HFFc6 (cell line): ENCODE measurements around the gene TPRG1. TPM values are rescaled to one million over a fixed set of nuclear protein-coding genes. Genes with fewer than 3 reads are reported as not detected.

Experiments
- DNase-seq: peaks from one replicate; pipeline ENCODE4 v3.0.0-alpha.2; 2018
- H3K27ac Mint-ChIP-seq: 2 replicates; pipeline ENCODE4 v1.8.0; 2020; ENCODE audit warnings: mild to moderate bottlenecking, mixed read lengths
- H3K27me3 Mint-ChIP-seq: 2 replicates; pipeline ENCODE4 v1.8.0; 2021; ENCODE audit warnings: mild to moderate bottlenecking, moderate library complexity, mixed read lengths; ENCODE audit not compliant: insufficient read depth
- H3K36me3 Mint-ChIP-seq: 2 replicates; pipeline ENCODE4 v1.8.0; 2021; ENCODE audit warnings: low read depth, mixed read lengths
- H3K4me1 Mint-ChIP-seq: 2 replicates; pipeline ENCODE4 v1.8.0; 2020; ENCODE audit warnings: low read depth, mixed read lengths
- H3K4me3 Mint-ChIP-seq: 2 replicates; pipeline ENCODE4 v1.8.0; 2020; ENCODE audit warnings: mild to moderate bottlenecking, moderate library complexity, mixed read lengths
- H3K9me3 Mint-ChIP-seq: 2 replicates; pipeline ENCODE4 v1.8.0; 2020; ENCODE audit warnings: mild to moderate bottlenecking, mixed read lengths
- CTCF ChIP-seq: fragments of 200-600 bp; sonication (generic); IDR thresholded peaks from 2 replicates; pipeline ENCODE4 v1.5.0; 2021; ENCODE audit warnings: antibody characterized with exemption, mild to moderate bottlenecking
- total RNA-seq, 6 experiments: library from RNA; stranded (reverse); fragmentation: NEBNext Ultra II Directional; extraction: Animal tissue kit (Norgen Biotek cat#: 25700); gene quantifications; 2 replicates in 1 of 6; 3 replicates in 5 of 6; pipeline ENCODE4 v1.2.3, GENCODE V29; 2021

Gene TPRG1
- total RNA-seq, 6 experiments from 2014 or later: not detected

GRCh38 chr3:189363590-189364255 is 192.0 kb downstream of the TPRG1 start:
- H3K27me3 Mint-ChIP-seq: peaks cover 4% of the 10 kb centered on the region
- TF ChIP-seq CTCF: no peak
- no peaks in the 10 kb centered on the region for H3K36me3 Mint-ChIP-seq
- no peak overlapping the region for H3K4me3 Mint-ChIP-seq
- no peak overlapping the region for H3K27ac Mint-ChIP-seq
- H3K9me3 Mint-ChIP-seq: no peaks in the 10 kb centered on the region; the same call in 1 of the 2 replicates
- no peaks in the 10 kb centered on the region for H3K4me1 Mint-ChIP-seq
- DNase-seq: no peak

- H3K27me3 Mint-ChIP-seq: peaks cover 4% of the 10 kb centered on the region
- H3K9me3 Mint-ChIP-seq: peaks cover 4% of the 10 kb centered on the region; the same call in 1 of the 2 replicates
- H3K36me3 Mint-ChIP-seq: no peaks in the 10 kb centered on the region
- no peak for TF ChIP-seq CTCF
- no peak overlapping the region for H3K27ac Mint-ChIP-seq
- no peak for DNase-seq
- H3K4me3 Mint-ChIP-seq: no peak overlapping the region
- H3K4me1 Mint-ChIP-seq: no peaks in the 10 kb centered on the region
These were observed 194.1 kb downstream of the TPRG1 start for GRCh38 chr3:189365609-189366564.

- Mint-ChIP-seq H3K9me3 (peaks cover 4% of the 10 kb centered on the region; the same call in 1 of the 2 replicates), H3K27me3 (no peaks in the 10 kb centered on the region), H3K36me3 (no peaks in the 10 kb centered on the region), H3K4me1 (no peaks in the 10 kb centered on the region), H3K27ac (no peak overlapping the region), H3K4me3 (no peak overlapping the region)
- TF ChIP-seq CTCF: no peak
- DNase-seq: no peak
These were observed 196.6 kb downstream of the TPRG1 start for GRCh38 chr3:189368384-189368783.

GRCh38 chr3:189369636-189370035 is 197.9 kb downstream of the TPRG1 start:
- no peak for DNase-seq
- Mint-ChIP-seq H3K36me3 (no peaks in the 10 kb centered on the region), H3K27me3 (no peaks in the 10 kb centered on the region), H3K9me3 (peaks cover 8% of the 10 kb centered on the region; the same call in 1 of the 2 replicates), H3K4me1 (no peaks in the 10 kb centered on the region), H3K4me3 (no peak overlapping the region), H3K27ac (no peak overlapping the region)
- TF ChIP-seq CTCF: no peak

- DNase-seq: no peak
- Mint-ChIP-seq H3K27ac (no peak overlapping the region), H3K4me3 (no peak overlapping the region), H3K4me1 (no peaks in the 10 kb centered on the region), H3K9me3 (peaks cover 8% of the 10 kb centered on the region; the same call in 1 of the 2 replicates), H3K27me3 (no peaks in the 10 kb centered on the region), H3K36me3 (no peaks in the 10 kb centered on the region)
- no peak for TF ChIP-seq CTCF
These were observed 200.5 kb downstream of the TPRG1 start for GRCh38 chr3:189372243-189372642.
